Colonic mucosa (tissue), 4 donors: Measurements from ENCODE around the gene TRMT10B. TPM values are rescaled to one million over a fixed set of nuclear protein-coding genes. Genes with fewer than 3 reads are reported as not detected.
"Not testable (repeated sequence)": the region's sequence is repeated elsewhere in the genome, so short reads cannot be mapped to it uniquely, and the experiment has no call there.

Source experiments
- DNase-seq: peaks from one replicate; pipeline ENCODE4 v3.0.0-alpha.2; 2020
- H3K27ac ChIP-seq: fragments of 200-600 bp; one replicate; pipeline ENCODE4 v1.8.0; 2021
- H3K27me3 ChIP-seq: fragments of 200-600 bp; one replicate; pipeline ENCODE4 v1.8.0; 2021
- H3K36me3 ChIP-seq: fragments of 200-600 bp; one replicate; pipeline ENCODE4 v1.8.0; 2021
- H3K4me1 ChIP-seq: fragments of 200-600 bp; one replicate; pipeline ENCODE4 v1.8.0; 2021; ENCODE audit warnings: mild to moderate bottlenecking
- H3K4me3 ChIP-seq: fragments of 200-600 bp; one replicate; pipeline ENCODE4 v1.8.0; 2021
- H3K9ac ChIP-seq, 2 donors: one replicate each; pipeline ENCODE4 v1.7.0; 2013; ENCODE audit warnings: control low read depth in 2 of 2, low read depth in 2 of 2, low read length in 2 of 2
- H3K9me3 ChIP-seq: fragments of 200-600 bp; one replicate; pipeline ENCODE4 v1.8.0; 2021
- CTCF ChIP-seq: fragments of 200-600 bp; IDR thresholded peaks from one replicate; pipeline ENCODE4 v1.8.0; 2022; ENCODE audit warnings: antibody characterized with exemption, mild to moderate bottlenecking
- intact Hi-C: fragments of 100-400 bp; cut with DNase I; formaldehyde crosslinking; loops from one replicate; pipeline ENCODE4 v1.14.1; 2022
- total RNA-seq, 2 donors: library from RNA; stranded (reverse); fragmentation: NEBNext Ultra II Directional in 1 of 2; extraction: Animal tissue kit (Norgen Biotek cat#: 25700) in 1 of 2; gene quantifications; one replicate each; pipeline ENCODE4 v1.2.1, GENCODE V29; 2021
- donor health status: healthy.
- donor health status: DM: no; HTN: no; CAD: no.
- donor health status: DM: no; HTN: no; CAD: no.

TRMT10B gene
- total RNA-seq, 2 donors from 2014 or later: 8.3 to 11.9 TPM

- H3K36me3 ChIP-seq: no peaks in the 10 kb centered on the region
- no peaks in the 10 kb centered on the region for H3K4me1 ChIP-seq
- TF ChIP-seq CTCF: no peak
- H3K9ac ChIP-seq: no peak overlapping the region
- no peak overlapping the region for H3K4me3 ChIP-seq
- no peak for DNase-seq
- H3K27ac ChIP-seq: no peak overlapping the region
- no peaks in the 10 kb centered on the region for H3K9me3 ChIP-seq
- intact Hi-C loops: no loop called here
- no peaks in the 10 kb centered on the region for H3K27me3 ChIP-seq
Observed at GRCh38 chr9:37749129-37749528, 4.5 kb upstream of the TRMT10B start.

GRCh38 chr9:37751186-37751585 is 2.4 kb upstream of the TRMT10B start:
- no peak for DNase-seq
- Histone ChIP-seq H3K9me3 (no peaks in the 10 kb centered on the region), H3K4me3 (no peak overlapping the region), H3K27me3 (no peaks in the 10 kb centered on the region), H3K27ac (no peak overlapping the region), H3K9ac (no peak overlapping the region), H3K4me1 (peaks cover 4% of the 10 kb centered on the region), H3K36me3 (no peaks in the 10 kb centered on the region)
- TF ChIP-seq CTCF: no peak
- intact Hi-C loops: loop anchor here (10.0 kb wide), 2 partner anchors 154 to 166 kb away; partner anchors contain the start of gene SLC25A51

- not testable (repeated sequence) for DNase-seq
Observed at GRCh38 chr9:37751704-37752103, 1.9 kb upstream of the TRMT10B start.

GRCh38 chr9:37752112-37752511 is 1.5 kb upstream of the TRMT10B start:
- not testable (repeated sequence) for H3K4me3 ChIP-seq, H3K27me3 ChIP-seq, H3K9ac ChIP-seq, DNase-seq, H3K27ac ChIP-seq, H3K36me3 ChIP-seq, H3K4me1 ChIP-seq, H3K9me3 ChIP-seq
- intact Hi-C loops: loop anchor here (10.0 kb wide), 2 partner anchors 153 to 167 kb away; partner anchors contain the start of gene SLC25A51

More at GRCh38 chr9:37751704-37752103, 1.9 kb upstream of the TRMT10B start:
- H3K9ac ChIP-seq, H3K9me3 ChIP-seq, H3K4me1 ChIP-seq, H3K4me3 ChIP-seq, H3K27ac ChIP-seq, H3K36me3 ChIP-seq, H3K27me3 ChIP-seq: not testable (repeated sequence)
- intact Hi-C loops: loop anchor here (10.0 kb wide), 2 partner anchors 153 to 167 kb away; partner anchors contain the start of gene SLC25A51

- no peak for TF ChIP-seq CTCF
- H3K36me3 ChIP-seq: no peaks in the 10 kb centered on the region
- no peak overlapping the region for H3K9ac ChIP-seq
- H3K27me3 ChIP-seq: no peaks in the 10 kb centered on the region
- peaks cover 4% of the 10 kb centered on the region for H3K4me1 ChIP-seq
- no peaks in the 10 kb centered on the region for H3K9me3 ChIP-seq
- no peak overlapping the region for H3K27ac ChIP-seq
- no peak for DNase-seq
- H3K4me3 ChIP-seq: peak overlapping the region; percentile 89
- intact Hi-C loops: loop anchor here (10.0 kb wide), 2 partner anchors 152 to 168 kb away; partner anchors contain the start of gene SLC25A51
Observed at GRCh38 chr9:37752642-37753488, 740 bp upstream of the TRMT10B start.

- H3K36me3 ChIP-seq: no peaks in the 10 kb centered on the region
- no peak overlapping the region for H3K4me3 ChIP-seq
- no peak overlapping the region for H3K27ac ChIP-seq
- no peak for DNase-seq
- peaks cover 4% of the 10 kb centered on the region for H3K4me1 ChIP-seq
- H3K27me3 ChIP-seq: no peaks in the 10 kb centered on the region
- H3K9me3 ChIP-seq: no peaks in the 10 kb centered on the region
- intact Hi-C loops: loop anchor here (10.0 kb wide), 2 partner anchors 146 to 174 kb away; partner anchors contain the start of gene SLC25A51
- H3K9ac ChIP-seq: no peak overlapping the region
- TF ChIP-seq CTCF: no peak
Observed at GRCh38 chr9:37758747-37759146, 5.1 kb downstream of the TRMT10B start.
